Muscle of leg (tissue), 11 donors: ENCODE measurements around the gene CNNM4. TPM values are rescaled to one million over a fixed set of nuclear protein-coding genes. Genes with fewer than 3 reads are reported as not detected.

ENCODE experiments used
- DNase-seq: peaks from one replicate; pipeline ENCODE4 v3.0.0; 2013
- H3K27ac ChIP-seq: one replicate; pipeline ENCODE4 v1.5.1; 2013; ENCODE audit warnings: mild to moderate bottlenecking, low read length, control low read depth
- H3K27me3 ChIP-seq: one replicate; pipeline ENCODE4 v1.6.1; 2013; ENCODE audit warnings: low read length; ENCODE audit not compliant: control insufficient read depth, insufficient read depth
- H3K36me3 ChIP-seq: one replicate; pipeline ENCODE4 v1.6.1; 2013; ENCODE audit warnings: low read length; ENCODE audit not compliant: control insufficient read depth, insufficient read depth
- H3K4me1 ChIP-seq: one replicate; pipeline ENCODE4 v1.6.1; 2013; ENCODE audit warnings: low read length; ENCODE audit not compliant: control insufficient read depth, insufficient read depth
- H3K4me3 ChIP-seq: one replicate; pipeline ENCODE4 v1.5.1; 2013; ENCODE audit warnings: low read length, control low read depth
- H3K9me3 ChIP-seq: replicated peaks from 2 replicates; pipeline ENCODE4 v1.6.1; 2013; ENCODE audit warnings: low read depth, low read length; ENCODE audit not compliant: control insufficient read depth
- WGBS: methylation state at CpG from one replicate; pipeline ENCODE4 v1.1.5; 2013; ENCODE audit warnings: missing lambda C conversion rate; ENCODE audit not compliant: insufficient coverage; 5-methylcytosine and 5-hydroxymethylcytosine counted together
- polyA plus RNA-seq, 8 donors: library from polyadenylated mRNA; unstranded; fragments of 120-200 nt; gene quantifications; one replicate each; pipeline versions ENCODE4 v1.2.1 to v1.2.3, GENCODE V29; 2013; ENCODE audit warnings: inconsistent platforms in 1 of 8, low replicate concordance in 1 of 8; ENCODE audit not compliant: insufficient read length in 8 of 8, insufficient read depth in 1 of 8
- total RNA-seq: library from RNA; stranded (reverse); fragments of 120-200 nt; gene quantifications from one replicate; pipeline ENCODE4 v1.2.4, GENCODE V29; 2013

CNNM4 gene
- total and polyA plus RNA-seq, 9 donors: 14.9 to 30.0 (median 24.2) TPM

- WGBS: 63% methylated on average over 4 of the region's 5 CpGs
- Histone ChIP-seq H3K4me3 (no peak overlapping the region), H3K36me3 (no peaks in the 10 kb centered on the region), H3K4me1 (peaks cover 16% of the 10 kb centered on the region), H3K27me3 (peaks cover 3% of the 10 kb centered on the region), H3K9me3 (no peaks in the 10 kb centered on the region), H3K27ac (no peak overlapping the region)
- DNase-seq: no peak
These were observed 3.8 kb upstream of the CNNM4 start for GRCh38 chr2:96756788-96757476.

- Histone ChIP-seq H3K9me3 (no peaks in the 10 kb centered on the region), H3K27ac (no peak overlapping the region), H3K4me3 (no peak overlapping the region), H3K27me3 (peaks cover 3% of the 10 kb centered on the region), H3K36me3 (no peaks in the 10 kb centered on the region), H3K4me1 (peaks cover 21% of the 10 kb centered on the region)
- WGBS: 88% methylated on average over 6 of the region's 6 CpGs
- DNase-seq: no peak
These were observed 3.2 kb upstream of the CNNM4 start for GRCh38 chr2:96757477-96757860.

- Histone ChIP-seq H3K27ac (no peak overlapping the region), H3K27me3 (peaks cover 3% of the 10 kb centered on the region), H3K36me3 (no peaks in the 10 kb centered on the region), H3K4me1 (peaks cover 36% of the 10 kb centered on the region), H3K4me3 (no peak overlapping the region), H3K9me3 (no peaks in the 10 kb centered on the region)
- 96% methylated on average over 3 of the region's 3 CpGs for WGBS
- DNase-seq: no peak
These were observed 1.7 kb upstream of the CNNM4 start for GRCh38 chr2:96758987-96759386.

- H3K27ac ChIP-seq: no peak overlapping the region
- no CpG with 5 or more reads among the region's 4 CpGs for WGBS
- H3K4me3 ChIP-seq: no peak overlapping the region
- no peak for DNase-seq
- H3K27me3 ChIP-seq: peaks cover 3% of the 10 kb centered on the region
- peaks cover 42% of the 10 kb centered on the region for H3K4me1 ChIP-seq
- no peaks in the 10 kb centered on the region for H3K9me3 ChIP-seq
- no peaks in the 10 kb centered on the region for H3K36me3 ChIP-seq
These were observed 1.2 kb upstream of the CNNM4 start for GRCh38 chr2:96759548-96759947.

- no peaks in the 10 kb centered on the region for H3K36me3 ChIP-seq
- H3K9me3 ChIP-seq: no peaks in the 10 kb centered on the region
- DNase-seq: peak; percentile 50
- WGBS: 34% methylated on average over 52 of the region's 59 CpGs
- peaks cover 42% of the 10 kb centered on the region for H3K4me1 ChIP-seq
- peak overlapping the region; percentile 68 for H3K4me3 ChIP-seq
- peaks cover under 1% of the 10 kb centered on the region for H3K27me3 ChIP-seq
- peak overlapping the region; percentile 65 for H3K27ac ChIP-seq
These were observed 507 bp downstream of the CNNM4 start for GRCh38 chr2:96760986-96761832.

GRCh38 chr2:96762529-96763311, 2.0 kb downstream of the CNNM4 start:
- peak; percentile 32 for DNase-seq
- peaks cover 42% of the 10 kb centered on the region for H3K4me1 ChIP-seq
- no peaks in the 10 kb centered on the region for H3K9me3 ChIP-seq
- H3K27me3 ChIP-seq: no peaks in the 10 kb centered on the region
- H3K36me3 ChIP-seq: no peaks in the 10 kb centered on the region
- peak overlapping the region; percentile 21 for H3K27ac ChIP-seq
- 18% methylated on average over 12 of the region's 15 CpGs for WGBS
- peak overlapping the region; percentile 23 for H3K4me3 ChIP-seq

- peaks cover 44% of the 10 kb centered on the region for H3K4me1 ChIP-seq
- H3K27ac ChIP-seq: peak overlapping the region; percentile 42
- WGBS: 25% methylated on average over 4 of the region's 7 CpGs
- H3K36me3 ChIP-seq: no peaks in the 10 kb centered on the region
- peak; percentile 26 for DNase-seq
- no peaks in the 10 kb centered on the region for H3K9me3 ChIP-seq
- H3K27me3 ChIP-seq: no peaks in the 10 kb centered on the region
- peak overlapping the region; percentile 23 for H3K4me3 ChIP-seq
These were observed 3.0 kb downstream of the CNNM4 start for GRCh38 chr2:96763511-96764252.

- DNase-seq: peak; percentile 48
- H3K27ac ChIP-seq: peak overlapping the region; percentile 42
- no peaks in the 10 kb centered on the region for H3K36me3 ChIP-seq
- WGBS: 40% methylated on average over 8 of the region's 8 CpGs
- H3K27me3 ChIP-seq: no peaks in the 10 kb centered on the region
- H3K4me1 ChIP-seq: peaks cover 44% of the 10 kb centered on the region
- H3K4me3 ChIP-seq: peak overlapping the region; percentile 10
- H3K9me3 ChIP-seq: no peaks in the 10 kb centered on the region
These were observed 3.5 kb downstream of the CNNM4 start for GRCh38 chr2:96764253-96764637.

GRCh38 chr2:96767135-96767871, 6.6 kb downstream of the CNNM4 start:
- WGBS: 90% methylated on average over 4 of the region's 9 CpGs
- H3K9me3 ChIP-seq: no peaks in the 10 kb centered on the region
- H3K4me3 ChIP-seq: no peak overlapping the region
- DNase-seq: no peak
- peaks cover 48% of the 10 kb centered on the region for H3K4me1 ChIP-seq
- H3K36me3 ChIP-seq: no peaks in the 10 kb centered on the region
- no peak overlapping the region for H3K27ac ChIP-seq
- H3K27me3 ChIP-seq: no peaks in the 10 kb centered on the region
